HG03442 (cell line): ENCODE measurements around the gene MYO15A.
A peak's percentile ranks its signal among the peaks of the same experiment; 100 is the strongest.
"Not testable (repeated sequence)": the region's sequence is repeated elsewhere in the genome, so short reads cannot be mapped to it uniquely, and the experiment has no call there.

Experiments used
- ATAC-seq: cut with Tn5 transposase; IDR thresholded peaks from one replicate; pipeline ENCODE4 v1.9.1; 2021; ENCODE audit warnings: mild to moderate bottlenecking, moderate library complexity; ENCODE audit not compliant: unreplicated experiment

Gene MYO15A

GRCh38 chr17:18208092-18208491 lies 99.5 kb downstream of the MYO15A start:
- ATAC-seq: no peak

- no peak for ATAC-seq
These were observed 105.2 kb downstream of the MYO15A start for GRCh38 chr17:18213666-18214270.

- ATAC-seq: not testable (repeated sequence)
These were observed 108.3 kb downstream of the MYO15A start for GRCh38 chr17:18216906-18217305.

GRCh38 chr17:18217412-18218015 lies 109.0 kb downstream of the MYO15A start:
- ATAC-seq: no peak

- ATAC-seq: no peak
These were observed 110.3 kb downstream of the MYO15A start for GRCh38 chr17:18218756-18219415.

GRCh38 chr17:18224053-18224386 lies 115.5 kb downstream of the MYO15A start:
- ATAC-seq: no peak

- no peak for ATAC-seq
These were observed 116.0 kb downstream of the MYO15A start for GRCh38 chr17:18224387-18225120.

- ATAC-seq: peak; percentile 76
These were observed 116.6 kb downstream of the MYO15A start, which contains the start of gene LLGL1 for GRCh38 chr17:18225121-18225641. TSS of gene LLGL1 (plus strand) at chr17:18225635. CDS start at chr17:18225683, 48 bp downstream.

- ATAC-seq: peak; percentile 20
These were observed 117.2 kb downstream of the MYO15A start for GRCh38 chr17:18225642-18226283.

GRCh38 chr17:18226284-18226945 lies 117.9 kb downstream of the MYO15A start:
- ATAC-seq: no peak

GRCh38 chr17:18227635-18228034 lies 119.1 kb downstream of the MYO15A start:
- ATAC-seq: no peak

GRCh38 chr17:18228176-18228682 lies 119.7 kb downstream of the MYO15A start:
- ATAC-seq: no peak

- no peak for ATAC-seq
These were observed 120.7 kb downstream of the MYO15A start for GRCh38 chr17:18229254-18229653.
